A549 (cell line): ENCODE measurements around the gene JAML. TPM values are rescaled to one million over a fixed set of nuclear protein-coding genes. Genes with fewer than 3 reads are reported as not detected.
"Not testable (repeated sequence)": the region's sequence is repeated elsewhere in the genome, so short reads cannot be mapped to it uniquely, and the experiment has no call there.

Experiments
- ATAC-seq, 2 experiments: fragments of 200-7000 bp in 1 of 2; fragments of >200 bp in 1 of 2; cut with Nextera tagmentation in 1 of 2; cut with Tn5 transposase in 1 of 2; 3 replicates each; pipeline versions ENCODE4 v1.8.0 to v1.9.1; 2018 to 2020; ENCODE audit warnings: mild to moderate bottlenecking in 1 of 2, moderate library complexity in 1 of 2
- CTCF ChIA-PET: fragments of 300-600 bp; sonication (Branson Sonifier 250); formaldehyde crosslinking; extraction: SDS; loops from one replicate; lab custom pipeline; 2021; ENCODE audit warnings: antibody characterized with exemption, inconsistent platforms; lab: Yijun Ruan, JAX
- POLR2A ChIA-PET: fragments of 350-600 bp; formaldehyde crosslinking; extraction: SDS; loops from one replicate; lab custom pipeline; 2021; ENCODE audit warnings: antibody characterized with exemption, inconsistent platforms; lab: Yijun Ruan, JAX
- DNase-seq, 2 experiments: peaks; one replicate each; pipeline versions ENCODE4 v3.0.0 to v3.0.0-alpha.2; 2011 to 2016; ENCODE audit warnings: low read depth in 1 of 2, low spot score in 1 of 2
- FAIRE-seq: peaks from 2 replicates; lab custom pipeline; 2011; peaks lifted over from hg19 to GRCh38; lab: Jason Lieb, UNC
- H3K27ac ChIP-seq, 2 experiments: fragments of >200 bp; sonication (Bioruptor Twin); formaldehyde crosslinking; 3 replicates each; pipeline ENCODE4 v1.5.1; 2016 to 2017
- H3K4me1 ChIP-seq: fragments of >200 bp; sonication (Bioruptor Twin); formaldehyde crosslinking; 3 replicates; pipeline ENCODE4 v1.6.1; 2016
- H3K4me2 ChIP-seq: fragments of >200 bp; sonication (Bioruptor Twin); formaldehyde crosslinking; 3 replicates; pipeline ENCODE4 v1.6.1; 2016
- H3K4me3 ChIP-seq: fragments of >200 bp; sonication (Bioruptor Twin); formaldehyde crosslinking; 3 replicates; pipeline ENCODE4 v1.5.1; 2016
- H3K9me3 ChIP-seq: fragments of >200 bp; sonication (Bioruptor Twin); formaldehyde crosslinking; 3 replicates; pipeline ENCODE4 v1.6.1; 2016
- BCL3 ChIP-seq: fragments of >200 bp; sonication (Bioruptor Twin); formaldehyde crosslinking; IDR thresholded peaks from 3 replicates; pipeline ENCODE4 v1.6.1; 2016
- BHLHE40 ChIP-seq: IDR thresholded peaks from 2 replicates; pipeline ENCODE4 v1.6.1; 2012; ENCODE audit warnings: low read depth, low read length, inconsistent platforms
- CBX8 ChIP-seq: fragments of 200-600 bp; sonication (generic); IDR thresholded peaks from 2 replicates; pipeline ENCODE4 v1.6.1; 2016
- CEBPB ChIP-seq, 2 experiments: fragments of >200 bp in 1 of 2; sonication (Bioruptor Twin) in 1 of 2; formaldehyde crosslinking in 1 of 2; IDR thresholded peaks; 2 replicates each; pipeline ENCODE4 v1.6.1; 2012 to 2016
- CHD2 ChIP-seq: fragments of 150-350 bp; IDR thresholded peaks from 2 replicates; pipeline ENCODE4 v1.6.1; 2014; ENCODE audit warnings: low read length; ENCODE audit not compliant: partially characterized antibody
- CHD4 ChIP-seq: fragments of 200-600 bp; sonication (generic); IDR thresholded peaks from 2 replicates; pipeline ENCODE4 v1.6.1; 2016; ENCODE audit warnings: antibody characterized with exemption, mild to moderate bottlenecking, borderline replicate concordance
- ELK1 ChIP-seq: fragments of 150-350 bp; IDR thresholded peaks from 2 replicates; pipeline ENCODE4 v1.6.1; 2014; ENCODE audit warnings: low read depth, mild to moderate bottlenecking, low read length
- EP300 ChIP-seq, 2 experiments: fragments of >200 bp; sonication (Bioruptor Twin); formaldehyde crosslinking; IDR thresholded peaks; 2 replicates in 1 of 2; 3 replicates in 1 of 2; pipeline ENCODE4 v1.6.1; 2016 to 2017
- ESRRA ChIP-seq: fragments of 150-350 bp; IDR thresholded peaks from 2 replicates; pipeline ENCODE4 v1.6.1; 2014; ENCODE audit warnings: mild to moderate bottlenecking, low read length, borderline replicate concordance
- GATA3 ChIP-seq: IDR thresholded peaks from 2 replicates; pipeline ENCODE4 v1.6.1; 2012; ENCODE audit warnings: borderline replicate concordance
- HOXA7 ChIP-seq: fragments of 250-450 bp; sonication (Bioruptor Pico); IDR thresholded peaks from 2 replicates; pipeline ENCODE4 v1.5.0; 2020; ENCODE audit warnings: mild to moderate bottlenecking, moderate library complexity
- HOXB5 ChIP-seq: fragments of 250-450 bp; sonication (Bioruptor Pico); IDR thresholded peaks from 2 replicates; pipeline ENCODE4 v1.5.0; 2020; ENCODE audit warnings: mild to moderate bottlenecking, moderate library complexity
- MYC ChIP-seq: IDR thresholded peaks from 2 replicates; pipeline ENCODE4 v1.6.1; 2012; ENCODE audit warnings: mild to moderate bottlenecking, inconsistent platforms, low read length, improper control_type of control experiment, borderline replicate concordance
- NPAS2 ChIP-seq: fragments of 250-450 bp; sonication (Bioruptor Pico); IDR thresholded peaks from 2 replicates; pipeline ENCODE4 v1.8.0; 2022; ENCODE audit warnings: mild to moderate bottlenecking, moderate library complexity, borderline replicate concordance
- NR3C1 ChIP-seq: fragments of >200 bp; sonication (Bioruptor Twin); formaldehyde crosslinking; IDR thresholded peaks from 3 replicates; pipeline ENCODE4 v1.6.1; 2017
- PBX3 ChIP-seq: IDR thresholded peaks from 2 replicates; pipeline ENCODE4 v1.6.1; 2012
- PHF8 ChIP-seq: fragments of 200-600 bp; sonication (generic); IDR thresholded peaks from 2 replicates; pipeline ENCODE4 v1.6.1; 2016; ENCODE audit warnings: low read depth, mild to moderate bottlenecking, antibody characterized with exemption, moderate library complexity, borderline replicate concordance
- POLR2A ChIP-seq: IDR thresholded peaks from 2 replicates; pipeline ENCODE4 v1.6.1; 2012; ENCODE audit warnings: mild to moderate bottlenecking, low read length
- RAD21 ChIP-seq, 2 experiments: fragments of >200 bp in 1 of 2; sonication (Bioruptor Twin) in 1 of 2; formaldehyde crosslinking in 1 of 2; IDR thresholded peaks in 1 of 2; conservative IDR thresholded peaks in 1 of 2; 2 replicates in 1 of 2; 3 replicates in 1 of 2; pipeline ENCODE4 v1.6.1; 2012 to 2018; ENCODE audit warnings: inconsistent platforms in 1 of 2
- RARB ChIP-seq: fragments of 250-450 bp; sonication (Bioruptor Pico); IDR thresholded peaks from 2 replicates; pipeline ENCODE4 v1.8.0; 2021; ENCODE audit warnings: mild to moderate bottlenecking, moderate library complexity
- REST ChIP-seq: fragments of 200-600 bp; sonication (generic); IDR thresholded peaks from 2 replicates; pipeline ENCODE4 v1.6.1; 2016; ENCODE audit warnings: antibody characterized with exemption, mild to moderate bottlenecking, moderate library complexity
- USF2 ChIP-seq: fragments of 450-650 bp; IDR thresholded peaks from 2 replicates; pipeline ENCODE4 v1.6.1; 2014; ENCODE audit warnings: antibody characterized with exemption
- WGBS: methylation state at CpG from one replicate; pipeline ENCODE4 v1.1.6; 2017; ENCODE audit errors: missing lambda C conversion rate; 5-methylcytosine and 5-hydroxymethylcytosine counted together
- polyA plus RNA-seq, 4 experiments: library from polyadenylated mRNA; depleted of rRNA in 3 of 4; stranded (reverse); fragments of >200 nt; fragmentation: RNase III in 1 of 4; extraction: RNeasy Plus Mini Kit Qiagen cat#74134 plus additional on column Dnase treatment in 1 of 4; gene quantifications; 2 replicates in 3 of 4; 3 replicates in 1 of 4; pipeline ENCODE4 v1.2.3, GENCODE V29; 2011 to 2017

Gene JAML
- polyA plus RNA-seq, 2 of the 4 experiments (the other 2 are of a cell fraction), result not detected

- no peak for FAIRE-seq
- WGBS, result 61% methylated on average over 11 of the region's 12 CpGs
- Histone ChIP-seq H3K27ac (no peak overlapping the region), H3K4me2 (no peak overlapping the region), H3K9me3 (no peaks in the 10 kb centered on the region), H3K4me1 (peaks cover 4% of the 10 kb centered on the region; the same call in 1 of the 3 replicates), H3K4me3 (no peak overlapping the region)
- ChIA-PET CTCF (interaction anchor here (0.9 to 1.8 kb wide), 3 partner anchors 10 to 14 kb away, joined by 3 to 10 read pairs (median 9); no protein-coding TSS in a partner anchor), POLR2A (no interaction called here)
- DNase-seq, result no peak
- ATAC-seq, result no peak
- TF ChIP-seq PBX3 (no peak), NR3C1 (no peak), NPAS2 (CRISPR knock-in tag) (no peak), RAD21 (conservative IDR thresholded peaks at IDR 0.05 in 1 of 2, IDR thresholded peaks at IDR 0.05 in 1 of 2) (no peak)
Observed at GRCh38 chr11:118184784-118185579, 39.8 kb downstream of the JAML start.

GRCh38 chr11:118183691-118184090, 41.1 kb downstream of the JAML start:
- H3K9me3 ChIP-seq, H3K27ac ChIP-seq, H3K4me2 ChIP-seq, DNase-seq, POLR2A ChIA-PET, CTCF ChIA-PET, FAIRE-seq, H3K4me3 ChIP-seq, ATAC-seq, H3K4me1 ChIP-seq: not testable (repeated sequence)
- WGBS, result 61% methylated on average over 5 of the region's 5 CpGs

- ATAC-seq (peak; percentile 77 to 85), DNase-seq (peak in 1 of 2 experiments; percentile 18), FAIRE-seq (no peak)
- CTCF ChIA-PET, result interaction anchor here (0.8 to 4.1 kb wide), 3 partner anchors 10 to 21 kb away, joined by 3 to 45 read pairs (median 14); no protein-coding TSS in a partner anchor
- no peak overlapping the region for H3K4me3 ChIP-seq
- POLR2A ChIA-PET, result no interaction called here
- no peak overlapping the region for H3K4me2 ChIP-seq
- H3K9me3 ChIP-seq, result no peaks in the 10 kb centered on the region
- peaks cover 11% of the 10 kb centered on the region for H3K4me1 ChIP-seq
- TF ChIP-seq HOXB5, result no peak
- TF ChIP-seq EP300 (IDR thresholded peaks at IDR 0.05), result no peak
- no peak for TF ChIP-seq CEBPB (IDR thresholded peaks at IDR 0.05)
- no peak for TF ChIP-seq CBX8
- no peak for TF ChIP-seq ELK1
- no peak for TF ChIP-seq USF2
- no peak for TF ChIP-seq NPAS2 (CRISPR knock-in tag)
- TF ChIP-seq BHLHE40, result no peak
- no peak for TF ChIP-seq CHD2
- no peak for TF ChIP-seq ESRRA
- TF ChIP-seq NR3C1, result no peak
- TF ChIP-seq GATA3, result no peak
- no peak for TF ChIP-seq RARB (CRISPR knock-in tag)
- no peak for TF ChIP-seq HOXA7 (CRISPR knock-in tag)
- no peak for TF ChIP-seq POLR2A
- TF ChIP-seq PHF8, result no peak
- no peak for TF ChIP-seq REST
- TF ChIP-seq CHD4, result no peak
- no peak for TF ChIP-seq BCL3
- TF ChIP-seq MYC, result no peak
- H3K27ac ChIP-seq, result peak overlapping the region in 1 of 2 experiments; percentile 68; a peak in 2 of 6 replicates
- WGBS, result 46% methylated on average over 9 of the region's 11 CpGs
Observed at GRCh38 chr11:118180300-118180703, 44.5 kb downstream of the JAML start.
